GM12878 (cell line): Measurements from ENCODE around the gene CALD1. TPM values are rescaled to one million over a fixed set of nuclear protein-coding genes. Genes with fewer than 3 reads are reported as not detected.

Experiments used
- ATAC-seq: fragments of 200-7000 bp; cut with Tn5 transposase; 3 replicates; pipeline ENCODE4 v1.9.1; 2020; ENCODE audit warnings: mild to moderate bottlenecking, moderate library complexity
- BruUV-seq: library from RNA; stranded (reverse); fragments of 400-500 nt; replicated peaks from 2 replicates; lab custom pipeline; 2021; lab: Mats Ljungman, UMichigan
- CTCF ChIA-PET: fragments of 300-600 bp; sonication (Branson Sonifier 250); formaldehyde crosslinking; extraction: SDS; loops from one replicate; lab custom pipeline; 2021; ENCODE audit warnings: inconsistent platforms; lab: Yijun Ruan, JAX
- POLR2A ChIA-PET: fragments of 350-600 bp; formaldehyde crosslinking; extraction: SDS; loops from one replicate; lab custom pipeline; 2021; ENCODE audit warnings: inconsistent platforms; lab: Charles Lee
- RAD21 ChIA-PET: fragments of 300-600 bp; sonication (Branson Sonifier 250); formaldehyde crosslinking; loops from one replicate; lab custom pipeline; 2023; ENCODE audit warnings: antibody characterized with exemption; ENCODE audit not compliant: unreplicated experiment; lab: Charles Lee
- SMC1A ChIA-PET: fragments of 300-600 bp; sonication (Branson Sonifier 250); formaldehyde crosslinking; loops from one replicate; lab custom pipeline; 2023; ENCODE audit not compliant: unreplicated experiment, uncharacterized antibody; lab: Charles Lee
- DNase-seq: peaks from one replicate; pipeline ENCODE4 v3.0.0-alpha.2; 2011; ENCODE audit warnings: low read depth, low spot score
- FAIRE-seq: peaks from 3 replicates; lab custom pipeline; 2011; peaks lifted over from hg19 to GRCh38; lab: Jason Lieb, UNC
- H2AFZ ChIP-seq: 2 replicates; pipeline ENCODE4 v1.6.0; 2011; ENCODE audit warnings: low read depth, low read length, control low read depth; ENCODE audit not compliant: control insufficient read depth
- H3K27ac ChIP-seq: 2 replicates; pipeline ENCODE4 v1.5.1; 2011; ENCODE audit warnings: control low read depth; ENCODE audit not compliant: control insufficient read depth, insufficient read depth
- H3K27me3 ChIP-seq, 2 experiments: replicated peaks in 1 of 2; 2 replicates each; pipeline versions ENCODE4 v1.6.0 to v1.6.1; 2011; ENCODE audit warnings: low read length in 1 of 2; ENCODE audit not compliant: control insufficient read depth in 2 of 2, insufficient read depth in 2 of 2
- H3K36me3 ChIP-seq, 2 experiments: 2 replicates each; pipeline ENCODE4 v1.5.1; 2011; ENCODE audit warnings: low read length in 1 of 2; ENCODE audit not compliant: control insufficient read depth in 2 of 2, insufficient read depth in 2 of 2
- H3K4me1 ChIP-seq: 2 replicates; pipeline ENCODE4 v1.6.1; 2011; ENCODE audit warnings: mild to moderate bottlenecking, low read length, moderate library complexity, mixed read lengths; ENCODE audit not compliant: control insufficient read depth, insufficient read depth
- H3K4me2 ChIP-seq: 2 replicates; pipeline ENCODE4 v1.6.0; 2011; ENCODE audit warnings: control low read depth; ENCODE audit not compliant: control insufficient read depth, insufficient read depth
- H3K4me3 ChIP-seq: fragments of 200-600 bp; sonication (generic); 2 replicates; pipeline ENCODE4 v1.5.1; 2016
- H3K79me2 ChIP-seq: 2 replicates; pipeline ENCODE4 v1.6.0; 2011; ENCODE audit warnings: low read length; ENCODE audit not compliant: control insufficient read depth, insufficient read depth
- H3K9ac ChIP-seq: 2 replicates; pipeline ENCODE4 v1.8.0; 2011; ENCODE audit warnings: low read length, control low read depth, mixed read lengths; ENCODE audit not compliant: control insufficient read depth, insufficient read depth
- H3K9me3 ChIP-seq: replicated peaks from 3 replicates; pipeline ENCODE4 v1.5.1; 2011; ENCODE audit warnings: mild to moderate bottlenecking, low read length; ENCODE audit not compliant: control insufficient read depth, insufficient read depth
- H4K20me1 ChIP-seq: 2 replicates; pipeline ENCODE4 v1.6.0; 2011; ENCODE audit not compliant: control insufficient read depth, insufficient read depth
- CHD4 ChIP-seq: fragments of 200-600 bp; sonication (generic); IDR thresholded peaks from 2 replicates; pipeline ENCODE4 v1.6.1; 2016; ENCODE audit warnings: mild to moderate bottlenecking
- EED ChIP-seq: sonication (generic); IDR thresholded peaks from 2 replicates; pipeline ENCODE4 v1.6.1; 2016; ENCODE audit warnings: antibody characterized with exemption, low read depth
- EGR1 ChIP-seq, 2 experiments: IDR thresholded peaks; 1 replicate in 1 of 2; 2 replicates in 1 of 2; pipeline ENCODE4 v1.6.1; 2011 to 2012; ENCODE audit warnings: low read depth in 2 of 2, low read length in 2 of 2, borderline replicate concordance in 1 of 2, mild to moderate bottlenecking in 1 of 2, moderate library complexity in 1 of 2
- FOXK2 ChIP-seq: fragments of 450-650 bp; IDR thresholded peaks from 2 replicates; pipeline ENCODE4 v1.6.1; 2017; ENCODE audit warnings: mild to moderate bottlenecking, moderate library complexity
- GABPA ChIP-seq: IDR thresholded peaks from 2 replicates; pipeline ENCODE4 v1.6.1; 2014; ENCODE audit warnings: antibody characterized with exemption, low read depth, mild to moderate bottlenecking, inconsistent platforms
- KAT2A ChIP-seq: conservative IDR thresholded peaks from 2 replicates; pipeline ENCODE4 v1.6.1; 2011; ENCODE audit warnings: low read depth, low read length; ENCODE audit not compliant: control insufficient read depth
- LARP7 ChIP-seq: fragments of 450-650 bp; IDR thresholded peaks from 2 replicates; pipeline ENCODE4 v1.6.1; 2017; ENCODE audit warnings: mild to moderate bottlenecking
- MTA3 ChIP-seq: IDR thresholded peaks from 2 replicates; pipeline ENCODE4 v1.6.1; 2012; ENCODE audit warnings: low read length, inconsistent platforms, borderline replicate concordance
- NR2F1 ChIP-seq: fragments of 450-650 bp; conservative IDR thresholded peaks from 2 replicates; pipeline ENCODE4 v1.6.1; 2017; ENCODE audit warnings: mild to moderate bottlenecking
- NRF1 ChIP-seq: conservative IDR thresholded peaks from 2 replicates; pipeline ENCODE4 v1.6.1; 2011; ENCODE audit warnings: mild to moderate bottlenecking, low read depth, low read length, improper control_type of control experiment
- PAX5 ChIP-seq: IDR thresholded peaks from 2 replicates; pipeline ENCODE4 v1.6.1; 2011; ENCODE audit warnings: low read depth, low read length, borderline replicate concordance
- RAD51 ChIP-seq: fragments of 450-650 bp; IDR thresholded peaks from 2 replicates; pipeline ENCODE4 v1.6.1; 2016; ENCODE audit warnings: moderate library complexity, mild to moderate bottlenecking, inconsistent platforms
- RB1 ChIP-seq: fragments of 450-650 bp; formaldehyde crosslinking; IDR thresholded peaks from 2 replicates; pipeline ENCODE4 v1.6.1; 2017; ENCODE audit warnings: mild to moderate bottlenecking, borderline replicate concordance
- RELB ChIP-seq: fragments of 450-650 bp; IDR thresholded peaks from 2 replicates; pipeline ENCODE4 v1.6.1; 2017; ENCODE audit warnings: low read depth, mild to moderate bottlenecking, moderate library complexity
- ZNF217 ChIP-seq: fragments of 450-650 bp; IDR thresholded peaks from 2 replicates; pipeline ENCODE4 v1.6.1; 2017; ENCODE audit warnings: antibody characterized with exemption, mild to moderate bottlenecking
- WGBS: methylation state at CpG from one replicate; pipeline ENCODE4 v1.1.6; 2016; ENCODE audit warnings: low lambda C conversion rate; ENCODE audit not compliant: insufficient replicate concordance, insufficient coverage; ENCODE audit errors: missing lambda C conversion rate; 5-methylcytosine and 5-hydroxymethylcytosine counted together
- in situ Hi-C: fragments of 300-500 bp; cut with MboI; formaldehyde crosslinking; loops from 9 replicates; pipeline ENCODE4 v1.14.3; 2018; ENCODE audit warnings: mixed read lengths
- intact Hi-C: fragments of 100-400 bp; cut with micrococcal nuclease; formaldehyde crosslinking; loops from one replicate; pipeline ENCODE4 v1.14.2; 2022; ENCODE audit not compliant: unreplicated experiment
- polyA plus RNA-seq, 11 experiments: library from polyadenylated mRNA; depleted of rRNA in 4 of 11; unstranded in 6 of 11; stranded (reverse) in 5 of 11; fragments of >200 nt; fragmentation: Nextera tagmentation in 4 of 11; fragmentation: Illumina TruSeq in 1 of 11; extraction: Ambion mirVana in 4 of 11; extraction: Trizol in 1 of 11; gene quantifications; 1 replicate in 1 of 11; 2 replicates in 10 of 11; pipeline versions ENCODE4 v1.2.1 to v1.2.3, GENCODE V29; 2011 to 2016; ENCODE audit warnings: inconsistent platforms in 2 of 11, missing spikeins in 2 of 11, low read depth in 1 of 11
- total RNA-seq, 4 experiments: library from RNA; depleted of rRNA in 3 of 4; stranded (reverse); fragments of >200 nt in 3 of 4; fragmentation: Illumina TruSeq in 1 of 4; extraction: Trizol in 1 of 4; gene quantifications; 2 replicates each; pipeline versions ENCODE4 v1.2.1 to v1.2.3, GENCODE V29; 2013 to 2021
- TF ChIP-seq, protein P1 (sequence below): fragments of 450-650 bp; IDR thresholded peaks from 2 replicates; pipeline ENCODE4 v1.6.1; 2014; ENCODE audit warnings: mild to moderate bottlenecking
- TF ChIP-seq, protein P2 (sequence below): fragments of 450-650 bp; formaldehyde crosslinking; IDR thresholded peaks from 2 replicates; pipeline ENCODE4 v1.4.0; 2022; ENCODE audit warnings: mild to moderate bottlenecking, moderate library complexity
- TF ChIP-seq, protein P3 (sequence below), 3 experiments: IDR thresholded peaks in 2 of 3; conservative IDR thresholded peaks in 1 of 3; 2 replicates each; pipeline ENCODE4 v1.5.1; 2011; ENCODE audit warnings: low read depth in 3 of 3, low read length in 3 of 3, mild to moderate bottlenecking in 3 of 3, control low read depth in 2 of 3, moderate library complexity in 2 of 3, inconsistent platforms in 1 of 3, mixed read lengths in 1 of 3; ENCODE audit not compliant: control insufficient read depth in 2 of 3, insufficient read depth in 1 of 3; ENCODE audit errors: extremely low read depth in 1 of 3

Gene CALD1
- total and polyA plus RNA-seq, 10 of the 15 experiments (the other 5 are each of a cell fraction or from before 2014, with no cell fraction given) = 0.03 to 1.3 (median 0.22) TPM

GRCh38 chr7:134798155-134798554, 18.7 kb downstream of the CALD1 start:
- TF ChIP-seq ZNF217 (no peak), NR2F1 (no peak), KAT2A (no peak), PAX5 (no peak), EGR1 (IDR thresholded peaks at IDR 0.05; ENCODE audit: borderline replicate concordance in 1 of 2, low read depth in 2 of 2, low read length in 2 of 2) (no peak), GABPA (no peak), LARP7 (no peak), RELB (no peak), RAD51 (no peak), RB1 (no peak), NRF1 (no peak), EED (no peak), CHD4 (no peak), MTA3 (no peak), FOXK2 (no peak)
- TF ChIP-seq, protein P1, sequence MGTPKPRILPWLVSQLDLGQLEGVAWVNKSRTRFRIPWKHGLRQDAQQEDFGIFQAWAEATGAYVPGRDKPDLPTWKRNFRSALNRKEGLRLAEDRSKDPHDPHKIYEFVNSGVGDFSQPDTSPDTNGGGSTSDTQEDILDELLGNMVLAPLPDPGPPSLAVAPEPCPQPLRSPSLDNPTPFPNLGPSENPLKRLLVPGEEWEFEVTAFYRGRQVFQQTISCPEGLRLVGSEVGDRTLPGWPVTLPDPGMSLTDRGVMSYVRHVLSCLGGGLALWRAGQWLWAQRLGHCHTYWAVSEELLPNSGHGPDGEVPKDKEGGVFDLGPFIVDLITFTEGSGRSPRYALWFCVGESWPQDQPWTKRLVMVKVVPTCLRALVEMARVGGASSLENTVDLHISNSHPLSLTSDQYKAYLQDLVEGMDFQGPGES = no peak
- TF ChIP-seq, protein P2, sequence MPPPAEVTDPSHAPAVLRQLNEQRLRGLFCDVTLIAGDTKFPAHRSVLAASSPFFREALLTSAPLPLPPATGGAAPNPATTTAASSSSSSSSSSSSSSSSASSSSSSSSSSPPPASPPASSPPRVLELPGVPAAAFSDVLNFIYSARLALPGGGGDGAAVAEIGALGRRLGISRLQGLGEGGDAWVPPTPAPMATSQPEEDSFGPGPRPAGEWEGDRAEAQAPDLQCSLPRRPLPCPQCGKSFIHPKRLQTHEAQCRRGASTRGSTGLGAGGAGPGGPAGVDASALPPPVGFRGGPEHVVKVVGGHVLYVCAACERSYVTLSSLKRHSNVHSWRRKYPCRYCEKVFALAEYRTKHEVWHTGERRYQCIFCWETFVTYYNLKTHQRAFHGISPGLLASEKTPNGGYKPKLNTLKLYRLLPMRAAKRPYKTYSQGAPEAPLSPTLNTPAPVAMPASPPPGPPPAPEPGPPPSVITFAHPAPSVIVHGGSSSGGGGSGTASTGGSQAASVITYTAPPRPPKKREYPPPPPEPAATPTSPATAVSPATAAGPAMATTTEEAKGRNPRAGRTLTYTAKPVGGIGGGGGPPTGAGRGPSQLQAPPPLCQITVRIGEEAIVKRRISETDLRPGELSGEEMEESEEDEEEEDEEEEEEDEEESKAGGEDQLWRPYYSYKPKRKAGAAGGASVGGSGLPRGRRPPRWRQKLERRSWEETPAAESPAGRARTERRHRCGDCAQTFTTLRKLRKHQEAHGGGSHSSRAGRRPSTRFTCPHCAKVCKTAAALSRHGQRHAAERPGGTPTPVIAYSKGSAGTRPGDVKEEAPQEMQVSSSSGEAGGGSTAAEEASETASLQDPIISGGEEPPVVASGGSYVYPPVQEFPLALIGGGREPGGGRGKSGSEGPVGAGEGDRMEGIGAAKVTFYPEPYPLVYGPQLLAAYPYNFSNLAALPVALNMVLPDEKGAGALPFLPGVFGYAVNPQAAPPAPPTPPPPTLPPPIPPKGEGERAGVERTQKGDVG (CRISPR knock-in tag) = no peak
- TF ChIP-seq, protein P3, sequence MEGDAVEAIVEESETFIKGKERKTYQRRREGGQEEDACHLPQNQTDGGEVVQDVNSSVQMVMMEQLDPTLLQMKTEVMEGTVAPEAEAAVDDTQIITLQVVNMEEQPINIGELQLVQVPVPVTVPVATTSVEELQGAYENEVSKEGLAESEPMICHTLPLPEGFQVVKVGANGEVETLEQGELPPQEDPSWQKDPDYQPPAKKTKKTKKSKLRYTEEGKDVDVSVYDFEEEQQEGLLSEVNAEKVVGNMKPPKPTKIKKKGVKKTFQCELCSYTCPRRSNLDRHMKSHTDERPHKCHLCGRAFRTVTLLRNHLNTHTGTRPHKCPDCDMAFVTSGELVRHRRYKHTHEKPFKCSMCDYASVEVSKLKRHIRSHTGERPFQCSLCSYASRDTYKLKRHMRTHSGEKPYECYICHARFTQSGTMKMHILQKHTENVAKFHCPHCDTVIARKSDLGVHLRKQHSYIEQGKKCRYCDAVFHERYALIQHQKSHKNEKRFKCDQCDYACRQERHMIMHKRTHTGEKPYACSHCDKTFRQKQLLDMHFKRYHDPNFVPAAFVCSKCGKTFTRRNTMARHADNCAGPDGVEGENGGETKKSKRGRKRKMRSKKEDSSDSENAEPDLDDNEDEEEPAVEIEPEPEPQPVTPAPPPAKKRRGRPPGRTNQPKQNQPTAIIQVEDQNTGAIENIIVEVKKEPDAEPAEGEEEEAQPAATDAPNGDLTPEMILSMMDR (IDR thresholded peaks at IDR 0.05 in 2 of 3, conservative IDR thresholded peaks at IDR 0.05 in 1 of 3; ENCODE audit: control insufficient read depth in 2 of 3, extremely low read depth in 1 of 3, insufficient read depth in 1 of 3, low read depth in 3 of 3, low read length in 3 of 3) = no peak
- no peak overlapping the region for H3K27ac ChIP-seq
- H3K36me3 ChIP-seq = no peaks in the 10 kb centered on the region
- no peak overlapping the region for H2AFZ ChIP-seq
- H3K9ac ChIP-seq = no peak overlapping the region
- no peaks in the 10 kb centered on the region for H3K79me2 ChIP-seq
- no TSS peak for BruUV-seq
- ATAC-seq (no peak), DNase-seq (no peak), FAIRE-seq (no peak)
- WGBS = 26% methylated on average over 1 of the region's 1 CpG
- H4K20me1 ChIP-seq = no peaks in the 10 kb centered on the region
- no peak overlapping the region for H3K4me2 ChIP-seq
- no peak overlapping the region for H3K4me3 ChIP-seq
- in situ Hi-C loops (no loop called here), intact Hi-C loops (no loop called here)
- ChIA-PET POLR2A (interaction anchor here (1.0 kb wide), 1 partner anchor 9 kb away, joined by 3 read pairs; no protein-coding TSS in a partner anchor), SMC1A (no interaction called here), RAD21 (no interaction called here), CTCF (no interaction called here)
- no peaks in the 10 kb centered on the region; a peak in 2 of 4 replicates for H3K27me3 ChIP-seq
- H3K4me1 ChIP-seq = no peaks in the 10 kb centered on the region
- H3K9me3 ChIP-seq = no peaks in the 10 kb centered on the region
